ENCODE measurements around the gene RXRG.

The RXRG gene

DNA sequence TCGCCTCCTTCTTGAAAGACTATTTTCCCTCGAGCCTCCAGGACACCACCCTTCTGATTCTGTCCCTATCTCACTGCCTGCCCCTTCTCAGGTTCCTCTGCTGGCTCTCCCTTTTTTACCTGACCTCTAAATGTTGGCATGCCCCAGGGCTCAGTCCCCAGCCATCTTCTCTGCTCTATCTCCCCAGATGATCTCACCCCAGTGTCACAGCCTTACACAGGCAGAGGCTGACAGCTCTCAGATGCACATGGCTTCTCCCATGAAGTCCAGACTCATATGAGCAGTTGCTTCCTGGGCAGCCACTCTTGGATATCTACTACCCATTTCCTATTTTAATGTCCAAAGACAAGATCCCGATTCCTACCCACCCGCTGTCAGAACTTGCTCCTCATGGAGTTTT lies 37.5 kb downstream of the RXRG start:
- no peak for DNase-seq

DNA sequence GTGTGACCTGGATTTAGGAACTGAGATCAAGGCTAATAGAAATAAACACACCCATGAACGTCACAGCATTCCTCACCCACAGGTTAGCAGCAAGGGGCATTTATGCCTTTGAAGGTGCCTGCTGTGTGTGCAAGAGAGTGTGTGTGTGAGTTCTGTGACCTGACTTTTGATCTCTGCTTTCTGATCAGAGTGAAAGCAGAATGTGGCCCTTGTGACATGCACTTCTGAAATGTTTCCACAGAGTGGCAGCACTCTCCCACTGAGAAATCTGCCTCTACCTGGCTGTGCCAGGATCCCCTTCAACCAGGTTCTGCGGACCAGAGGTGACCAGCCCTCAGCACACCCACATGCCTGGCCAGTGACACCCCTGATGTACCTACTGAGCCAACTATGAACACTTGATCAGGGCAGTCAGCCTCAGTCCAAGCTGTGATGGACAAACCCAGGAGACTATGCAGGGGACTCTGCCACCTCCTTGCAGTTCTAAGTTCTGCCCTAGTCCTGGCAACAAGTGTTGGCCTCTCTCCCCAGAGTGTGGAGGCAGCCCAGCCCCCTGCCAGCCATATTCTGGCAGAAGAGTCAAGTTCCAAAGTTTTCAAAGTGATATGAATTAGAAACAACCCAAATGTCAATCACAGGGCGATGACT lies 41.0 kb downstream of the RXRG start:
- no peak for DNase-seq

- DNase-seq, result no peak
Measured at GRCh38 chr1:165402517-165403111, 42.3 kb downstream of the RXRG start.

DNA sequence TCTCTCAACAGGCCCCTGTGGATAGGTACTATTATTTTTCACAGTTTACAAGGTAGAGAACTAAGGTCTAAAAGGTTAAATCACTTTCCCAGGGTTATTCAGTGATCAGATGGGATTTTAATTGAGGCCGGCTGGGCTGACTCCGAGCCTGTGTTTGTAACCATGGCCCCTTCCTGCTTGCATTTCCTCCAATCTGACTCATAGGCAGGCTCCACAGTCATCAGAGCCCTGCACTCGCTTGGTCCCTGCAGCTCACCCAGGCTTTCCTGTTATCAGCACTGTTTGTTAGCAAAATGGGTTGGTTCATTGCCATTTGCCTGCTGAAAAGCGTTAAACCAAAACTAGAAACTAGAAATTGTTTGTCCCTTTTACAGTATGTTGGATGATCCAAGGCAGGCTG lies 47.0 kb downstream of the RXRG start:
- no peak for DNase-seq

- DNase-seq, result no peak
Measured at GRCh38 chr1:165395901-165396300, 49.0 kb downstream of the RXRG start.

GRCh38 chr1:165395478-165395877 lies 49.4 kb downstream of the RXRG start:
- no peak for DNase-seq

DNA sequence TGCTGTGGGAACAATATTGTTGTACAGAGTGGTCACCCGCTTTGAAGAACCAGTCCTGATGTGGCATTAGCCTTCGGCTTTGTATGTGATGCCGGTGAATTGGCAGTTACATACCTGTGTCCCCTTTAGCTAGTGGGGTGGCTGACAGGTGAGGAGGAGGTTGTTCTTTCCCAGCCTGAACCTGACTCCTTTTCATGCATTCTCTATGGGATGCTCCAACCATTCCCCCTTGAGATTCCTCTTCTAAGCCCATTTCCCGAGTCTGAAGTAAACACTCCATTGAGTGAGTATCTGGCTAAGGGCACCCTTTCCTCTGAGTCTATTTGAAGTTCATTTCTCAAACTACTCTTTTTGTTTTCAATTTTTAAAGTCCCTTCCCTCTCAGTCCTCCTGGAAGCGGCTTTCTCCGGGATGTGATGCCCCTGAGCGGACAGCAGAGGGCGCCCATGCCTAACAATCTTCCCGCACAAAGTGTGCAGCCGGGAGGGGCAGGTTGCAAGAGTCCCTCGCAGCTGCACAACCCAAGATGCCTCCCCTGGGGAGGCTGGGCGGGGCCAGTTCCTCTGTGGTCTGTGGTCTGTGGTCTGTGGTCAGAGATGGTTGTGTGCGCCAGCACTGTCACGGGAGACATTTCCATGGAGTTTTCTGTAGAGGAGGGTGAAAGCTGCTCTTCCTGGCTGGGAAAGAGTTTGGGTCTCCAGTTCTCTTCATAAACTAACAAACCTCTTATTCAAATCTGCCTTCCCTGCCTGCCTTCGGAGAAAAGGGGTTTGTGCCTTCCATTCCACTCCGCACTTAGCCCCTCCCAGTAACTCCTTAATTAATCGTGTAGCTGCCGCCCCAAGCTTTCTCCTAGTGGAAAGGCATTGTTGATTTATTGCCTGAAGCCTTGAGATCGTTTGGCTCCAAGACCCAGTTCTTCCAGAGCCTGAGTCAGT lies 52.0 kb downstream of the RXRG start:
- peak; percentile 81 for DNase-seq

- DNase-seq, result no peak
Measured at GRCh38 chr1:165389609-165390008, 55.3 kb downstream of the RXRG start.

- no peak for DNase-seq
Measured at GRCh38 chr1:165387961-165388360, 57.0 kb downstream of the RXRG start.

DNA sequence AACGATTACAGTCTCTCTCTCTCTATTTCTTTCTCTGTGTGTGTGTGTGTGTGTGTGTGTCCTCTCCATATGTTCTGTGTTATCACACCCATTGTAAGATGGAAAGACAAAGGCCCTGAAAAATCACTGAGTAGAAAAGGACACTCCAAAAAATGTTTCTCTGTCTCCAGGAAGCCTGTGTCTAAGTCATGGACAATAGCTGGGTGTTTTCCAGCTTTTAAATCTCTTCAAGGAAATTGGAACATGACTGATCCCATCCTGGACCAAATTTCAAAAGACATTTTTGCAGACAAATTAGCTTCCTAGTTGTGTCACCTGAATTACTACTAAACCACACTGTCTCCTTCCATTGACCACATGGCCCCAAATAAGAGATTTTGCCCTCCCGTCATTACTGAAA lies 57.4 kb downstream of the RXRG start:
- DNase-seq, result no peak

DNA sequence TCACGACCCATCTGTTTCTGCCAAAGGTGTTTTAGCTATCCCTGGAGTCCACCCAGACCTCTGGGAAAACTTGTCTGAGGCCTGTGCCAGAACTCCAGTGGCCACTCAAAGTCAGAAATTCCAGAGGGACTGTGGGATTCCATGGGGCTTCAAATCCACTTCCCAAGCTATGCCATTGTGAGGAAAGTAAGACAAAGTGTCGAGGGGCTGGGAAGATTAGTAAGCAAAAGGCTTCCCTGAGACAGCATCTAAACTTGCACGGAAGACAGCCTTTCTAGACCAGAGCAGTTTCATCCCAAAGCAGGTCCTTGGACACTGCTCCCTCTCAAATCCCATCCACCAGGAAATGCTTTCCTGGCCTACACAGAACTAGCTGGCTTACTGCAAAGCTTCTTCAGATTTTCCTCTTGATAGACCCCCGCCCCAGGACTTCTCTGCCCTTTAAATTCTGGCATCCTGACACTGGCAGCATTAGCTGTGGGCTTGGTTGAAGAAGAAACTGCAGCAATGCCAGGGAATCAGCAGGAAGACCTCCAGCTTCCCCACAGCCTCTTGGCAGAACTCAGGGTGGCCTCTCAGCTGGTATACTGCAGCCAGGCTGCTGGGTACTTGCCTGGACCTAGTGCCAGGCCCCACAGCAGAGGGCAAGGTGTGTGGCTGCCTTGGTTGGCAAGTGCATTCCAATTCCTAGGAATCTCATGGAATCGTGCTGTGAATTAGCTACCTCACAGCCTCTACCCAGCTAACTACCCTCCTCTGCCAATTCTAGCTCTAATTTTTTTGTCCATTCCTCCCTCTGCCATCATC lies 61.1 kb downstream of the RXRG start:
- no peak for DNase-seq

- no peak for DNase-seq
Measured at GRCh38 chr1:165383067-165383466, 61.9 kb downstream of the RXRG start.

- no peak for DNase-seq
Measured at GRCh38 chr1:165381745-165382505, 63.0 kb downstream of the RXRG start.

GRCh38 chr1:165376811-165377311 lies 68.1 kb downstream of the RXRG start:
- DNase-seq, result no peak

DNA sequence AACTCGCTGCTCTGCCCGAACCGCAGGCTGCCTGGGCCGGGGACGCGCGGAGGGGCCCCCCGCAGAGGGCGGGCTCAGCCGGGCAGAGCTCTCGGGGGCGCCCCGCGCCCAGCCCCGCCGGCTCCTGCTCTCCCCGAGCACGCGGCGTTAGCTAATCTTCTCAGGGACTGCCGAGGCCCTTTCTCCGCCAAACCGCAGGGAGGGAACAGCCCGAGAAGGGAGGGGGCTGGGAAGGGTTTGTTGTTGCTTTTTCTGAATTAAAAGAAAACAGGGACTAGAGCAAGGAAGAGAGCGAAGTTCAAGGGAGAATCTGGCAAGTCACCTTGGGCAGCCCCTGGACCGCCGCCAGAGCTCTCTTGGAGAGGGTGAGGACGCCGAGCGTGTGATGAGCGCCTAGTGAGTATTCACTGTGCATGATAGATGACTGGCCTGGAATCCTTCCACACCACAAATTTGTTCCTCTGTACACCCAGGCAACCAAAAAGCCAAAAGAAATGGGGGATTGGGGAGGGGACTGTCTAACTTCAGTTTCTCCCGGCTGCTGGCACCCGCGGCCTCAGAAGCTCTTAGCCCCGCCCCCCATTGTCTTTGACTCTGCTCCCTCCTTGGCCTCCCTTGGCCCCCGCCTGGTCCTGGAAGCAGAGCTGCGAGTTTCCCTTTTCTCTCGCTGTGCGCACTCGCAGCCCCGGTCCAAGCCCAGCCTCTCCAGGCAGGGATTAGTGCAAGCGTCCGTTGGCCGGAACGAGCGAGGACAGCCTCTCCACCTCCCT lies 68.7 kb downstream of the RXRG start:
- no peak for DNase-seq

GRCh38 chr1:165375623-165376022 lies 69.3 kb downstream of the RXRG start:
- no peak for DNase-seq

- DNase-seq, result no peak
Measured at GRCh38 chr1:165371588-165372225, 73.2 kb downstream of the RXRG start.

GRCh38 chr1:165369255-165369848 lies 75.6 kb downstream of the RXRG start:
- DNase-seq, result peak; percentile 45

DNA sequence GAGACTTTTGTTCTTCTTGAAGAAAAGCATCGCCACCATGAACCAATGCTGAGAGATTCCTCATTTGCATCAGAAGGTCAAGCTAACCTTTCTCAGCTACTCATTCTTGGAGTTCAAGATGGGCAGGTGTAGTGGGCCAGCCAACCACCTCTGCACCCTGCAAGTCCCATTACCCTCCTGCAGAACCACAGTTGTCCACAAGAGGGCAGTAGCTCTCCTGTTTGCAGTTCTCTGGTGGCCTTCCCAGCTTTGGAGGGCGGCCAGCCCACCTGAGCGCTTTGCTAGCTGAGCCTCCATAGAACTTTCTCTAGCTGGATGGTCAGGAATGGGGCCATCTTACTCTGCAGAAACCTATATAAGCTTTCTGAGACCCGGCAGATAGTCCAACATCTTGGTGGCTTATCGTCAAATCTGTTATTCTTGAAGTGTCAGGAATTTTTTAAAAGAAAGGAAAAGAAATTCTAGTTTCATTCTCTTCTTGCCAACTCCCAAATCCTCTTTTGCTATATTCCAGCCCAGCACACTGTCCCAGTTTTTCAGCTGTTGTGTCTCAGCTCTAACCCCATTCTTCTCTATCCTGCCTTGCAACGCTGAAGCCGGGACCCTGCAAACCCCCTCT lies 77.4 kb downstream of the RXRG start:
- peak; percentile 71 for DNase-seq

DNA sequence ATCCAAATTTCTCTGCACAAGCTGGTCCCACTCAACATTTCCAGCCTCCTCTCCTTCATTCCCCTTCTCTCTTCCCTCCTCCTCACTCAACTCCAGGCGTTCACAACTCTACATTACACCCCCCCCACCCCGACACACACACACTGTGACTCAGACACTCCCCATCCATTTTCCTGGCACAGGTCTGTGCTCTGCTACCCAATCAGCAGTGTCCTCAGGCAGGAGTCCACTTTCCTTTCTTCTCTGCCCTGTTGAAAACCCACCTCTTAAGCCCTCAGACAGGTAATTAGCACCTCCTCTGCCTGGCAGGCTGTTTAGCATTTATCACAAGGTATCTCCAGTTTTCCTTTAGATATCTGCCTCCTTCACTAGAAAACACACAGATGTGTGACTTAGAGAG lies 79.6 kb downstream of the RXRG start:
- DNase-seq, result no peak
